ENCODE data around the gene NFIL3.

The NFIL3 gene

DNA sequence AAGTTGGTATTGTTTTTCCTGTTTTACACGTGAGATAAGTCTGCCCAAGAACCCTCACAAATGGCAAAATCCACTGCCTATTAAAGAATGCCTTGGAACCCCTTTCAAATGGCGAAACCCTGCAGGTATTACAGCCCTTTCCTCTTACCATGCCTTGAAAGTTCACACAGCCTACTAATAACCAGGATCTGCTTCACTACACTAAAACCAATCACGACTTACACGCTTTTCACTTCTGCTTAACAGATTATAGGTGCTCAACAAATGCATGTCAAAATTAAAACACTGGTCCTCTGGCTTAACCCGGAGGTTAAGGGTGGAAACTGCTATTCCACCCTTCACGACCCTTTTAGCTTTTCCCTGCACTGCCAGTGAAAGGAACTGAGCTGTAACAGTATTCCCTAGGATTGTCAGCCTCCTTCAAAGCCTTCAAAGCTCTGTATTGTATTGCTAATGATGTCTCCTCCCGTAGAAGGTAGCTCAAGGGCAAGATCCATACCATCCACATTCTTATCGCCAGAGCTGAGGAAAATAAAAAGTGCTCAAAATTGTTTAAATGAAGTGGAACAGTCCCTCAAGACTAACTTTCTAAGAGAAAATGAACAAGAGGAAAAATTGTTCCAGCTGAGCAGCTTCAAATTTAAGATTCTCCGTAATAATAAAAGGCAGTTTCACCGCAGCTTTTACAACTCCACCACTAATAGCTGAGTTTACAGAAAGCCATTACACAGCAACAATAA, 62.9 kb downstream of the NFIL3 start:
- no peak for DNase-seq

DNA sequence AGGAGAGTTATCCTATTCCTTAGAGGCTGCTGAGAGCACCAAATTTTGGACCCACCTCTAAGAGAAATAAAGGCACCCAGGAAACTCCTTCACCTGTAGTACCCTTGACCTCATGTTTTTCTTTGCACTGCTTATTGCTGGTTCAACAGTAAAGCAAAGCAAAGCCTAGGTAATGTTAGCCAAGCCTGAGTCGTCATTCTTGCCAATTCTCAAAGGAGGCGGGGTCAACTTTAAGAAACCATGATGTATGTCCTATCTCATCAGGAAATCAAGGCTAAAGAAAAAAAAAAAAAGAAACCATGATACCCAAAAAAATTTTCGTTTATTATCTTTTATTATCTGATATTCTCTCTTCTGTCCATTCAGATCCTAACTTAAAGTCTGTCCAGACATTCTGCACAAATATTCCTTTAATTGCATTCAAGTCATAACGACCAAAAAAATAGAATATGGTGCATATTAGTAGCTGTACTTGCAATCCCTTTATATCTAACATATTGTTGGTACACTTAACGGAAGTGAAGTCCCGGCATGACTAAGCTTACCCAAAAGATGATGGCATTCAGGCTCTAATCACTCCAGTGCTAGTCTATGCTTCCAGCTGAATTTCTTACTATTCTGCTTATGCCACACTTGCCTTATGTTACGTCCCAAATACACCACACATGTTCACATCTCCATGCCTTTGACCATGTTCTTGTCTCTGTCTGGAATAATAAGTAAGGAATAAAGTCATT, 63.7 kb downstream of the NFIL3 start:
- DNase-seq = no peak

DNA sequence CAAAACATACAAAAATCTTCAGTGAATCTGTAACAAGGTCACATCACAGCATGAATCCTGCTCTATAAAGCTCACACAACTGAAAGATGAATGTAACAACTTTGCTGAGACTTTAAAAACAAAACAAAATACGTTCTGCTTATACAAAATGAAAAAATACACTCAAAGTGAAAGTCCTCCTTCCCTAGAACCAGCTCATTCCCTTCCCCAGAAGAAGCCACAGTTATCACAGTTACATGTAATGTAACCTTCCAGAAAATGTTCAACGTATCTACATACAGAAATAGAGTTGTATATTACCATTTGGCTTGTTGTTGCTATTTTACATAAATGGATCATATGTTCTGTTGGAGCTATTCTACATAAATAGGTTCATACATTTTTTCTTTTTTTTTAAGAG, 64.5 kb downstream of the NFIL3 start:
- no peak for DNase-seq

Data from right kidney (tissue), 1 donor.